HCT116 (cell line): ENCODE measurements around the gene ATP8B3. TPM values are rescaled to one million over a fixed set of nuclear protein-coding genes. Genes with fewer than 3 reads are reported as not detected.

Source experiments
- ATAC-seq: fragments of 200-7000 bp; cut with Tn5 transposase; 2 replicates; pipeline ENCODE4 v1.9.1; 2020; ENCODE audit warnings: mild to moderate bottlenecking, moderate library complexity
- BruUV-seq: library from RNA; stranded (reverse); fragments of 400-500 nt; replicated peaks from 2 replicates; lab custom pipeline; 2021; lab: Mats Ljungman, UMichigan
- CTCF ChIA-PET: fragments of 300-600 bp; sonication (Branson Sonifier 250); formaldehyde crosslinking; loops from one replicate; lab custom pipeline; 2021; ENCODE audit warnings: antibody characterized with exemption; lab: Charles Lee
- POLR2A ChIA-PET: fragments of 300-600, 350-600 bp; sonication (Branson Sonifier 250); formaldehyde crosslinking; loops from one replicate; lab custom pipeline; 2021; ENCODE audit warnings: antibody characterized with exemption; lab: Charles Lee
- RAD21 ChIA-PET, 2 experiments: fragments of 300-600 bp; sonication (Branson Sonifier 250); formaldehyde crosslinking; loops; one replicate each; lab custom pipeline; 2023; ENCODE audit warnings: low total read pairs in 2 of 2; ENCODE audit not compliant: uncharacterized antibody in 2 of 2, unreplicated experiment in 2 of 2, low non-redundant PET in 1 of 2; lab: Charles Lee
- DNase-seq: peaks from one replicate; pipeline ENCODE4 v3.0.0-alpha.2; 2010; ENCODE audit warnings: low read depth, low spot score
- H2AFZ ChIP-seq: fragments of 200-600 bp; shearing (Covaris generic), sonication (generic); 2 replicates; pipeline ENCODE4 v1.6.1; 2017; ENCODE audit warnings: low read depth, mixed run types, mixed read lengths, antibody characterized with exemption, low read length; ENCODE audit not compliant: poor library complexity, severe bottlenecking
- H3K27ac ChIP-seq: 2 replicates; pipeline ENCODE4 v1.5.1; 2012; ENCODE audit warnings: low read depth, low read length
- H3K27me3 ChIP-seq: fragments of 200-600 bp; sonication (generic); 2 replicates; pipeline ENCODE4 v1.6.1; 2016; ENCODE audit warnings: mixed run types, low read length, mixed read lengths; ENCODE audit not compliant: insufficient read depth
- H3K36me3 ChIP-seq, 2 experiments: fragments of 200-500 bp in 1 of 2; fragments of 200-600 bp in 1 of 2; sonication (Bioruptor generic) in 1 of 2; sonication (generic) in 1 of 2; 2 replicates each; pipeline versions ENCODE4 v1.5.1 to v1.6.1; 2014 to 2016; ENCODE audit warnings: low read length in 2 of 2, inconsistent platforms in 1 of 2, mixed read lengths in 1 of 2, mixed run types in 1 of 2; ENCODE audit not compliant: insufficient read depth in 2 of 2, control insufficient read depth in 1 of 2
- H3K4me1 ChIP-seq, 2 experiments: fragments of 200-600 bp in 1 of 2; sonication (generic) in 1 of 2; 2 replicates each; pipeline versions ENCODE4 v1.5.1 to v1.6.1; 2012 to 2017; ENCODE audit warnings: low read length in 2 of 2, inconsistent platforms in 1 of 2, mild to moderate bottlenecking in 1 of 2, mixed read lengths in 1 of 2, mixed run types in 1 of 2, moderate library complexity in 1 of 2; ENCODE audit not compliant: insufficient read depth in 2 of 2, control insufficient read depth in 1 of 2
- H3K4me2 ChIP-seq: fragments of 200-600 bp; sonication (generic); 2 replicates; pipeline ENCODE4 v1.6.1; 2017; ENCODE audit warnings: mixed run types, low read length, mixed read lengths
- H3K4me3 ChIP-seq, 2 experiments: fragments of 200-600 bp in 1 of 2; sonication (generic) in 1 of 2; replicated peaks in 1 of 2; 2 replicates each; pipeline ENCODE4 v1.5.1; 2011 to 2016; ENCODE audit warnings: low read length in 2 of 2, control low read depth in 1 of 2, low read depth in 1 of 2, mild to moderate bottlenecking in 1 of 2, mixed read lengths in 1 of 2, mixed run types in 1 of 2
- H3K79me2 ChIP-seq: fragments of 200-600 bp; sonication (generic); 2 replicates; pipeline ENCODE4 v1.6.1; 2017; ENCODE audit warnings: mild to moderate bottlenecking, mixed run types, low read length, moderate library complexity, mixed read lengths; ENCODE audit not compliant: insufficient read depth
- H3K9ac ChIP-seq: fragments of 200-600 bp; sonication (generic); 2 replicates; pipeline ENCODE4 v1.6.1; 2016; ENCODE audit warnings: low read length, mixed read lengths
- H3K9me2 ChIP-seq: fragments of 200-600 bp; sonication (generic), shearing (Covaris generic); 2 replicates; pipeline ENCODE4 v1.6.1; 2017; ENCODE audit warnings: mixed run types, mild to moderate bottlenecking, moderate library complexity; ENCODE audit not compliant: insufficient read depth
- H3K9me3 ChIP-seq, 2 experiments: fragments of 200-500 bp in 1 of 2; fragments of 200-600 bp in 1 of 2; sonication (Bioruptor generic) in 1 of 2; sonication (generic) in 1 of 2; 2 replicates each; pipeline ENCODE4 v1.6.1; 2014 to 2017; ENCODE audit warnings: low read length in 2 of 2, mixed read lengths in 2 of 2, inconsistent platforms in 1 of 2, low read depth in 1 of 2, mild to moderate bottlenecking in 1 of 2, mixed run types in 1 of 2, moderate library complexity in 1 of 2; ENCODE audit not compliant: control insufficient read depth in 1 of 2, insufficient read depth in 1 of 2
- H4K20me1 ChIP-seq: fragments of 200-600 bp; sonication (generic), shearing (Covaris generic); 2 replicates; pipeline ENCODE4 v1.6.1; 2017; ENCODE audit warnings: mixed run types, mild to moderate bottlenecking, moderate library complexity; ENCODE audit not compliant: insufficient read depth
- CBX3 ChIP-seq: IDR thresholded peaks from 2 replicates; pipeline ENCODE4 v1.6.1; 2012; ENCODE audit warnings: low read depth
- CEBPB ChIP-seq: IDR thresholded peaks from 2 replicates; pipeline ENCODE4 v1.6.1; 2012; ENCODE audit warnings: low read depth
- CTCF ChIP-seq, 3 experiments: fragments of 200-600 bp in 1 of 3; sonication (generic) in 1 of 3; IDR thresholded peaks in 2 of 3; conservative IDR thresholded peaks in 1 of 3; 2 replicates each; pipeline ENCODE4 v1.5.1; 2012 to 2017; ENCODE audit warnings: low read depth in 2 of 3, low read length in 2 of 3, antibody characterized with exemption in 1 of 3, borderline replicate concordance in 1 of 3, control low read depth in 1 of 3, mild to moderate bottlenecking in 1 of 3, mixed read lengths in 1 of 3, mixed run types in 1 of 3, moderate library complexity in 1 of 3; ENCODE audit not compliant: insufficient read depth in 1 of 3
- EGR1 ChIP-seq: IDR thresholded peaks from 2 replicates; pipeline ENCODE4 v1.6.1; 2012; ENCODE audit warnings: low read depth
- ELF1 ChIP-seq: IDR thresholded peaks from 2 replicates; pipeline ENCODE4 v1.6.1; 2012; ENCODE audit warnings: low read depth, borderline replicate concordance
- EZH2 ChIP-seq: fragments of 200-600 bp; sonication (generic); IDR thresholded peaks from 2 replicates; pipeline ENCODE4 v1.6.1; 2017; ENCODE audit warnings: antibody characterized with exemption, mixed run types
- EZH2phosphoT487 ChIP-seq: fragments of 200-600 bp; IDR thresholded peaks from 2 replicates; pipeline ENCODE4 v1.6.1; 2018; ENCODE audit warnings: antibody characterized with exemption, borderline replicate concordance
- MAX ChIP-seq: IDR thresholded peaks from 2 replicates; pipeline ENCODE4 v1.6.1; 2012
- POLR2A ChIP-seq: IDR thresholded peaks from 2 replicates; pipeline ENCODE4 v1.7.0; 2011; ENCODE audit warnings: borderline replicate concordance; ENCODE audit not compliant: insufficient read depth, insufficient read length; ENCODE audit errors: extremely low read depth
- POLR2AphosphoS5 ChIP-seq: IDR thresholded peaks from 2 replicates; pipeline ENCODE4 v1.6.1; 2011; ENCODE audit warnings: mild to moderate bottlenecking, low read depth, low read length, moderate library complexity
- SP1 ChIP-seq: IDR thresholded peaks from 2 replicates; pipeline ENCODE4 v1.6.1; 2012; ENCODE audit warnings: low read depth
- SRF ChIP-seq: IDR thresholded peaks from 2 replicates; pipeline ENCODE4 v1.6.1; 2012; ENCODE audit warnings: low read depth
- TCF7L2 ChIP-seq: IDR thresholded peaks from 2 replicates; pipeline ENCODE4 v1.7.0; 2011; ENCODE audit warnings: borderline replicate concordance, inconsistent platforms; ENCODE audit not compliant: insufficient read depth, insufficient read length; ENCODE audit errors: extremely low read depth
- YY1 ChIP-seq: IDR thresholded peaks from 2 replicates; pipeline ENCODE4 v1.6.1; 2011; ENCODE audit warnings: low read length, low read depth, moderate library complexity, mild to moderate bottlenecking; ENCODE audit not compliant: insufficient replicate concordance; ENCODE audit errors: extremely low read depth
- ZFX ChIP-seq: fragments of 450-650 bp; IDR thresholded peaks from 2 replicates; pipeline ENCODE4 v1.6.1; 2017
- ZNF274 ChIP-seq: fragments of 200-500 bp; sonication (Bioruptor generic); IDR thresholded peaks from 2 replicates; pipeline ENCODE4 v1.6.1; 2014; ENCODE audit warnings: mild to moderate bottlenecking, low read depth, low read length, inconsistent platforms
- intact Hi-C: fragments of 100-400 bp; cut with micrococcal nuclease; formaldehyde crosslinking; loops from 2 replicates; pipeline ENCODE4 v1.10.0; 2022
- total RNA-seq: library from RNA; stranded (reverse); gene quantifications from one replicate; pipeline ENCODE4 v1.2.1, GENCODE V29; 2021; ENCODE audit not compliant: unreplicated experiment
- TF ChIP-seq, protein P1 (sequence below): IDR thresholded peaks from 2 replicates; pipeline ENCODE4 v1.6.1; 2012

Gene ATP8B3
- total RNA-seq, 1 experiment from 2014 or later: 17.0 TPM

DNA sequence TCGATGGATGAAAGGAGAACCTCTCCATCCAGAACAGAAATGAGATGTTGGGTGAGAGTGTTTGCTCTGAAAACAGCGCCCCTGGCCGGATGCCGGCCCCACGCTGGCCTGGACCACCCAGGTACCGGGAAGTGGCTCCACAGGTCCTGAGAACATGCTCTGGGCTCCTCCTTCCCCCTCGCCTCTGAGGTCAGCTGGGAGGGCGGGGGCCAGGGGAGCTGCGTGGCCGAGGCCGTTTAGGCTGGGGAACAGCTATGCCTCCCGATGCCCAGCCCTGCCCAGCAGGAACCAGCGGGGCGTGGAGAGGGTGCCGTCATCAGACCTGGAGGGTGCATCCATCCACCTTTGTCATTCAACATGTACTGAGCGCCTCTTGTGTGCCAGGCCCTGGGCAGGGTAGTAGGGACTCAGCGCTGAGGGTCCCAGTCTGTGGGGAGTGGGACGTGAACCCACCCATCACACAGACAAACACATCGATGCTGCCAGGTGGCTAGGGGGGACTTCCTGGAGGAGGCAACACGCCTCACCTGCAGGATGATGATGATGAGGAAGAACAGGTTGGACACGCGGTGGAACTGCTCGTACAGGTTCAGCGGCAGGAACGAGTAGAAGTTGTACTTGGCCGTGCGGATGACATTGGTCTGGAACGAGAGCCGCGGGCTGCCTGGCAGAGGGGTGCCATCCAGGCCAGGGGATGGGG is 4.2 kb downstream of the ATP8B3 start:
- DNase-seq (no peak), ATAC-seq (no peak)
- Histone ChIP-seq H3K9ac (no peak overlapping the region), H3K4me1 (peaks cover 12 to 27% of the 10 kb centered on the region in 2 experiments), H2AFZ (no peak overlapping the region), H3K4me2 (no peak overlapping the region), H3K79me2 (no peaks in the 10 kb centered on the region), H3K27me3 (no peaks in the 10 kb centered on the region), H3K36me3 (no peaks in the 10 kb centered on the region; a peak in 1 of 4 replicates), H3K9me3 (no peaks in the 10 kb centered on the region), H3K27ac (no peak overlapping the region), H3K9me2 (no peaks in the 10 kb centered on the region), H3K4me3 (no peak overlapping the region), H4K20me1 (no peaks in the 10 kb centered on the region)
- ChIA-PET RAD21 (no interaction called here), POLR2A (no interaction called here), CTCF (no interaction called here)
- no peak for TF ChIP-seq EZH2
- no peak for TF ChIP-seq EZH2phosphoT487
- no peak for TF ChIP-seq SRF
- TF ChIP-seq POLR2A: no peak
- TF ChIP-seq ZNF274: no peak
- TF ChIP-seq ELF1: no peak
- TF ChIP-seq EGR1: no peak
- no peak for TF ChIP-seq SP1
- no peak for TF ChIP-seq ZFX
- no peak for TF ChIP-seq CTCF (IDR thresholded peaks at IDR 0.05 in 2 of 3, conservative IDR thresholded peaks at IDR 0.05 in 1 of 3; ENCODE audit: borderline replicate concordance in 1 of 3, insufficient read depth in 1 of 3, low read depth in 2 of 3, low read length in 2 of 3)
- no peak for TF ChIP-seq MAX
- no peak for TF ChIP-seq CEBPB
- no peak for TF ChIP-seq POLR2AphosphoS5
- TF ChIP-seq, protein P1, sequence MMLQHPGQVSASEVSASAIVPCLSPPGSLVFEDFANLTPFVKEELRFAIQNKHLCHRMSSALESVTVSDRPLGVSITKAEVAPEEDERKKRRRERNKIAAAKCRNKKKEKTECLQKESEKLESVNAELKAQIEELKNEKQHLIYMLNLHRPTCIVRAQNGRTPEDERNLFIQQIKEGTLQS: no peak
- no peak for TF ChIP-seq CBX3
- TF ChIP-seq YY1: no peak
- no peak for TF ChIP-seq TCF7L2
- no TSS peak for BruUV-seq
- intact Hi-C loops: no loop called here
